ENCODE measurements around the gene TEAD1.

DNA sequence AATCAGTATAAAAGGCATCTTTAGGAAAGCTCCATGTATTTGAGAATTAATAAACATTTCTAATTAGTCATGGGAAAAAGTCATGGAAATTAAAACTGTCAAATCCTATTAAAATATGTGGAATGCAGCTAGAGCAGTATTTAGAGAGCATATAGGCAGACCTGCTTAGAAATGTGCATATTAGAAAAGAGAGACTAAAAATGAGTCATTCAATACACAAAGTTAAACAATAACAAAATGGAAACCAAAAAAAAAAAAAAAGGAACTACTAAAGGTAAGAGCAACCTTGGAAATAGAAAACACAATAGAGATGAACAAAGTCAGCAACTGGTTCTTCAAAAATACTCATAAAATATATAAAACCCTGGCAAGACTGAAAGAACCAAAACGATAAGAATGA is 275.2 kb downstream of the TEAD1 start:
- TF ChIP-seq CTCF (IDR thresholded peaks at IDR 0.05) = no peak
- no peak for TF ChIP-seq ZFX (IDR thresholded peaks at IDR 0.05; ENCODE audit: borderline replicate concordance)

Measured in 22Rv1 (cell line).